ENCODE data around the gene ADAM12.

DNA sequence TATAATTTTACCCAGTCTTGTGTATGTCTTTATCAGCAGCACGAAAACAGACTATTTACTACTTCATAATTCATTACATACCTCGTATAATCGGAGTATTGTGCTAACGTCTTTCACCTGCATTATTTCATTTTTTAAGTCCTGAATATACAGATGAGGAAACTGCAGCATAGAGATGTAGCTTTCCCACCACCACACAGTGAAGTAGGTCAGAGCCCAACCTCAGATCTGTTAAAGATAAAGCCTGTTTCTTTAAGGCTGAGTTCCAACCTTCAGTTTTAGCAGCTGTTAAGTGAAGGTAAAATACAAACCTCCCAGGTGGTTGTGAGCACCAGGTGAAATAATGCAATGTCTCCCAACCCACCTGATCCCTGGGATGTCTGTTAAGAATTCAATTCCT is 2.0 kb upstream of the ADAM12 start:
- TF ChIP-seq YY1 (IDR thresholded peaks at IDR 0.05; ENCODE audit: insufficient read depth, insufficient read length), result no peak
- no peak for TF ChIP-seq ZNF274 (IDR thresholded peaks at IDR 0.05; ENCODE audit: low read depth, low read length)

Measured in NT2/D1 (cell line).